Common myeloid progenitor, CD34-positive (primary cell): ENCODE results near the gene ASTN1.
"Not testable (repeated sequence)": the region's sequence is repeated elsewhere in the genome, so short reads cannot be mapped to it uniquely, and the experiment has no call there.

Experiments used
- CTCF ChIA-PET: fragments of 350-600 bp; sonication (Branson Sonifier 250); formaldehyde crosslinking; loops from one replicate; lab custom pipeline; 2021; ENCODE audit warnings: antibody characterized with exemption; lab: Charles Lee
- POLR2A ChIA-PET: fragments of 350-600 bp; sonication (Branson Sonifier 250); formaldehyde crosslinking; loops from one replicate; lab custom pipeline; 2021; ENCODE audit warnings: antibody characterized with exemption; lab: Charles Lee
- DNase-seq, 3 donors: peaks; one replicate each; pipeline versions ENCODE4 v3.0.0 to v3.0.0-alpha.2; 2013
- H3K27ac ChIP-seq, 2 experiments: 1 replicate in 1 of 2; 2 replicates in 1 of 2; pipeline ENCODE4 v1.7.0; 2013; ENCODE audit warnings: inconsistent platforms in 2 of 2, low read length in 2 of 2, mild to moderate bottlenecking in 2 of 2, low read depth in 1 of 2, moderate library complexity in 1 of 2; ENCODE audit not compliant: severe bottlenecking in 2 of 2, insufficient read depth in 1 of 2, poor library complexity in 1 of 2
- H3K27me3 ChIP-seq, 5 experiments: replicated peaks in 2 of 5; 1 replicate in 3 of 5; 2 replicates in 2 of 5; pipeline versions ENCODE4 v1.6.1 to v1.7.0; 2013; ENCODE audit warnings: low read length in 4 of 5, mild to moderate bottlenecking in 2 of 5, moderate library complexity in 2 of 5, inconsistent platforms in 1 of 5; ENCODE audit not compliant: insufficient read depth in 5 of 5, control insufficient read depth in 4 of 5
- H3K36me3 ChIP-seq, 4 experiments: 1 replicate in 2 of 4; 2 replicates in 2 of 4; pipeline versions ENCODE4 v1.6.1 to v1.7.0; 2013; ENCODE audit warnings: low read length in 3 of 4, control low read depth in 1 of 4, mild to moderate bottlenecking in 1 of 4; ENCODE audit not compliant: control insufficient read depth in 4 of 4, insufficient read depth in 4 of 4
- H3K4me1 ChIP-seq, 4 experiments: 1 replicate in 3 of 4; 2 replicates in 1 of 4; pipeline versions ENCODE4 v1.6.1 to v1.7.1; 2013; ENCODE audit warnings: low read length in 3 of 4, mild to moderate bottlenecking in 3 of 4, control low read depth in 1 of 4, inconsistent platforms in 1 of 4, moderate library complexity in 1 of 4; ENCODE audit not compliant: control insufficient read depth in 4 of 4, insufficient read depth in 4 of 4; ENCODE audit errors: control extremely low read depth in 1 of 4
- H3K4me3 ChIP-seq, 7 experiments: 1 replicate in 4 of 7; 2 replicates in 3 of 7; pipeline versions ENCODE4 v1.5.1 to v1.7.0; 2013; ENCODE audit warnings: mild to moderate bottlenecking in 7 of 7, low read length in 6 of 7, moderate library complexity in 6 of 7, inconsistent platforms in 2 of 7, low read depth in 2 of 7, control low read depth in 1 of 7; ENCODE audit not compliant: insufficient read depth in 4 of 7, control insufficient read depth in 1 of 7; ENCODE audit errors: extremely low read depth in 1 of 7
- H3K9me3 ChIP-seq, 5 experiments: 1 replicate in 4 of 5; 2 replicates in 1 of 5; pipeline versions ENCODE4 v1.6.1 to v1.7.1; 2013; ENCODE audit warnings: low read length in 4 of 5, mild to moderate bottlenecking in 2 of 5, inconsistent platforms in 1 of 5, low read depth in 1 of 5, moderate library complexity in 1 of 5; ENCODE audit not compliant: control insufficient read depth in 4 of 5, insufficient read depth in 2 of 5; ENCODE audit errors: control extremely low read depth in 1 of 5
- WGBS: methylation state at CpG from one replicate; pipeline ENCODE4 v1.1.5; 2013; ENCODE audit not compliant: insufficient coverage; 5-methylcytosine and 5-hydroxymethylcytosine counted together

Gene ASTN1

GRCh38 chr1:177082855-177083693, 81.4 kb downstream of the ASTN1 start:
- H3K27ac ChIP-seq: no peak overlapping the region
- WGBS: 87% methylated on average over 2 of the region's 5 CpGs
- no peak for DNase-seq
- ChIA-PET CTCF (no interaction called here), POLR2A (no interaction called here)
- H3K9me3 ChIP-seq: no peaks in the 10 kb centered on the region
- no peak overlapping the region for H3K4me3 ChIP-seq
- H3K27me3 ChIP-seq: no peaks in the 10 kb centered on the region
- H3K4me1 ChIP-seq: no peaks in the 10 kb centered on the region
- no peaks in the 10 kb centered on the region for H3K36me3 ChIP-seq

- POLR2A ChIA-PET: no interaction called here
- Histone ChIP-seq H3K4me3 (no peak overlapping the region), H3K27ac (no peak overlapping the region), H3K4me1 (no peaks in the 10 kb centered on the region), H3K36me3 (no peaks in the 10 kb centered on the region), H3K9me3 (no peaks in the 10 kb centered on the region), H3K27me3 (no peaks in the 10 kb centered on the region)
- WGBS: 84% methylated on average over 4 of the region's 4 CpGs
- CTCF ChIA-PET: no interaction called here
- DNase-seq: no peak
Measured at GRCh38 chr1:177080564-177080963, 83.9 kb downstream of the ASTN1 start.

DNA sequence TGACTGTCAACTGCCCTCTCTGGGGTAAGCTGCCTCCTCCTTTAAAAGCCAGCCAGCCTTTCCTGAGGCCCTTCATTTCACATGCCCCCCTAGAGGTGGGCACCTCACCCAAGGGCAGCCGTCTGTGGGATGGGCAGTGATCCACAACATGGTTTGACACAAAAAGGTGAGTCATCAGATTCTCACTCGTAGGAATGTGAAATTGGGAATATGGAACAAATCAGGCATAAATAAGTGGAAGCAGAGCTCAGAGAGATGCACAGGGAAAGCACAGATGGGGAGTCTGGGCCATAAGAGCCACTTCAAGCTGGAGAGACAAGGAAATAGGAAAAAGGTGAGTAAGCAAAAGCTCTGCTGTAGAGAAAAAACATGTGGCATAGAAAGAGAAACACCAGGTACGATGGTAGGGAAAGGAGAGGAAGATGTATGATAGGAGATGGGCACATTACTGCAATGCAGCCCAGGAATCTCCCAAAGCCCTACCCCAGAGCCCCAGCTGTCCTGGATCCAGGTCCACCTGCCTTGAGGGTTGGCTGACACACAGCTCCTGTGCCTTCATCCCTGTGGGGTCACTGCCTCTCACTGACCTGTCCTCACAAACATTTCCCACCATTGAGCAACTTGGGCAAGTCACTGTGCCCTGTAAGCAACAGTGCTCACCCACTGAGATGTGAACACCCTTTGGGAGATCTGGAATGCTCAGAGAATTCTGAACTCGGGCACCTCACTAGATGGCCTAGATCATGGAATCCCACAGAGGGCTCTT, 86.6 kb downstream of the ASTN1 start:
- H3K27ac ChIP-seq: no peak overlapping the region
- WGBS: 82% methylated on average over 3 of the region's 4 CpGs
- ChIA-PET CTCF (no interaction called here), POLR2A (no interaction called here)
- DNase-seq: no peak
- no peak overlapping the region for H3K4me3 ChIP-seq
- H3K9me3 ChIP-seq: no peaks in the 10 kb centered on the region
- H3K4me1 ChIP-seq: no peaks in the 10 kb centered on the region
- H3K27me3 ChIP-seq: no peaks in the 10 kb centered on the region
- H3K36me3 ChIP-seq: no peaks in the 10 kb centered on the region

- no peak for DNase-seq
- no peak overlapping the region for H3K4me3 ChIP-seq
- ChIA-PET POLR2A (no interaction called here), CTCF (no interaction called here)
- H3K27me3 ChIP-seq: no peaks in the 10 kb centered on the region
- H3K36me3 ChIP-seq: no peaks in the 10 kb centered on the region
- WGBS: 90% methylated on average over 5 of the region's 8 CpGs
- no peak overlapping the region for H3K27ac ChIP-seq
- no peaks in the 10 kb centered on the region for H3K4me1 ChIP-seq
- no peaks in the 10 kb centered on the region for H3K9me3 ChIP-seq
Measured at GRCh38 chr1:177077006-177077405, 87.5 kb downstream of the ASTN1 start.

DNA sequence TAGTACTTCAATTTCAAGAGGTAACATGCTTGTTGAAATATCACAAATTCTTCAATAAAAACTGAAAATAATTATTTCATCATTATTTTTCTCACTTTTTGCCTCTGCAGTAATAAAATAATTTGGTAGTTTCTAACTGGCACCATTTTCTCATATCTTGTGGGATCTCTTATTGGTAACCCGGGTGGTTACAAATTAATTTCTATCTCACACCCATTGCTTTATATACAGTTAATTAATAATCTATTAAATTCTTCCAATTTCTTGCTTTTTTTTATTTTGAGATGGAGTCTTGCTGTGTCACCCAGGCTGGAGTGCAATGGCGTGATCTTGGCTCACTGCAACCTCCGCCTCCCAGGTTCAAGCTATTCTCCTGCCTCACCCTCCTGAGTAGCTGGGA, 89.7 kb downstream of the ASTN1 start:
- H3K4me3 ChIP-seq, POLR2A ChIA-PET, H3K9me3 ChIP-seq: not testable (repeated sequence)

GRCh38 chr1:177069490-177069889, 95.0 kb downstream of the ASTN1 start:
- no peak for DNase-seq
- no peaks in the 10 kb centered on the region for H3K9me3 ChIP-seq
- H3K36me3 ChIP-seq: no peaks in the 10 kb centered on the region
- CTCF ChIA-PET: no interaction called here
- H3K4me3 ChIP-seq: no peak overlapping the region
- H3K27ac ChIP-seq: no peak overlapping the region
- WGBS: 100% methylated on average over 2 of the region's 3 CpGs
- POLR2A ChIA-PET: no interaction called here
- no peaks in the 10 kb centered on the region for H3K27me3 ChIP-seq
- H3K4me1 ChIP-seq: no peaks in the 10 kb centered on the region

More for the DNA sequence above, 89.7 kb downstream of the ASTN1 start:
- DNase-seq, H3K36me3 ChIP-seq, CTCF ChIA-PET, H3K27ac ChIP-seq, H3K4me1 ChIP-seq, H3K27me3 ChIP-seq: not testable (repeated sequence)
- no CpG with 5 or more reads among the region's 3 CpGs for WGBS

DNA sequence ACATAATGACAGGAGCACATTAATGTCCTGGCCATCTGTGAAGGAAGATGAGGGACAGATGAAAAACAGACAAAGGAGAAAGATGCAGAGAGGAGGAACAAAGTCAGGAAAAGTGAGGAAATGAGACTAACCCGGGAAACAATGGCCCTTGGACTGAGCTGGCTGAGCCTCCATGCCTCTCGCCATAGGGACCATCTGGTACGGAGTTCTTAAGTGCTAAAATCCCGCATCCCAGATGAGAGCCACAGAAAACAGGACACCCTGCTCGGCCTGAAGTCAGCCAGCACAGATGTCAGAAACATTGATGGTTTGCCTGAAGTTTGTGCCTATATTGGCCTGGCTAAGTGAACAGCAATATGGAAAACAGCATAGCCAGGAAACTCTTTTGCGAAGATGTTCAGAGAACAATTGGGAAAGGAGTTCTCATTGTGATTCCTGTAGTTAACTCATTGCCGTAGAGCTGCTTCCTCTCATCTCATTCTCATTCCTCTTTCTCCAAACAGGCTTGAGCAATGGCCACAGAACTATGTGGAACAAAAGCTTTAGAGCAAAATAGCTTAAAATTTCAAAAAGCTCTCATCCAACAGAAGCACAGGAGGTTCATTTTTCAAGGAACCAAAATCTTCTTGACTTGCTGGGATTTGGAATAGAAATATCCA, 96.6 kb downstream of the ASTN1 start:
- CTCF ChIA-PET: no interaction called here
- Histone ChIP-seq H3K9me3 (no peaks in the 10 kb centered on the region), H3K4me1 (no peaks in the 10 kb centered on the region), H3K4me3 (no peak overlapping the region), H3K27ac (no peak overlapping the region), H3K27me3 (no peaks in the 10 kb centered on the region), H3K36me3 (no peaks in the 10 kb centered on the region)
- DNase-seq: no peak
- POLR2A ChIA-PET: no interaction called here
- 75% methylated on average over 7 of the region's 7 CpGs for WGBS
